Measurements from ENCODE around the gene CEACAM8. TPM values are rescaled to one million over a fixed set of nuclear protein-coding genes. Genes with fewer than 3 reads are reported as not detected.

The CEACAM8 gene
- total RNA-seq, 1 donor: not detected

- peak; percentile 81 for DNase-seq (ENCODE audit: insufficient read length, low spot score, missing footprints)
- Histone ChIP-seq H3K4me3 (ENCODE audit: insufficient read depth, low read length) (no peak overlapping the region), H3K79me2 (ENCODE audit: insufficient read depth, low read length) (no peaks in the 10 kb centered on the region), H3K4me2 (ENCODE audit: insufficient read depth, low read length) (no peak overlapping the region), H3K9me3 (ENCODE audit: low read depth, low read length) (no peaks in the 10 kb centered on the region), H3K4me1 (ENCODE audit: insufficient read depth, low read length) (no peaks in the 10 kb centered on the region), H2AFZ (ENCODE audit: low read length) (no peak overlapping the region), H3K36me3 (ENCODE audit: insufficient read depth, low read length) (no peaks in the 10 kb centered on the region), H3K27me3 (ENCODE audit: insufficient read depth, low read length) (peaks cover 6% of the 10 kb centered on the region), H3K27ac (ENCODE audit: low read depth, low read length) (no peak overlapping the region), H4K20me1 (ENCODE audit: insufficient read depth, low read length) (peaks cover 5% of the 10 kb centered on the region)
- TF ChIP-seq CTCF (IDR thresholded peaks at IDR 0.05; ENCODE audit: extremely low read depth, low read depth, low read length): no peak
Measured at GRCh38 chr19:42601811-42602443, 7.2 kb upstream of the CEACAM8 start.

GRCh38 chr19:42596391-42597072, 1.8 kb upstream of the CEACAM8 start:
- peaks cover 9% of the 10 kb centered on the region for H3K27me3 ChIP-seq (ENCODE audit: insufficient read depth, low read length)
- no peaks in the 10 kb centered on the region for H3K36me3 ChIP-seq (ENCODE audit: insufficient read depth, low read length)
- H3K27ac ChIP-seq (ENCODE audit: low read depth, low read length): no peak overlapping the region
- H3K4me1 ChIP-seq (ENCODE audit: insufficient read depth, low read length): no peaks in the 10 kb centered on the region
- H3K79me2 ChIP-seq (ENCODE audit: insufficient read depth, low read length): no peaks in the 10 kb centered on the region
- DNase-seq (ENCODE audit: insufficient read length, low spot score, missing footprints): peak; percentile 58
- no peaks in the 10 kb centered on the region for H3K9me3 ChIP-seq (ENCODE audit: low read depth, low read length)
- no peak overlapping the region for H3K4me2 ChIP-seq (ENCODE audit: insufficient read depth, low read length)
- H3K4me3 ChIP-seq (ENCODE audit: insufficient read depth, low read length): no peak overlapping the region
- peaks cover 4% of the 10 kb centered on the region for H4K20me1 ChIP-seq (ENCODE audit: insufficient read depth, low read length)
- no peak overlapping the region for H2AFZ ChIP-seq (ENCODE audit: low read length)
- peak; percentile 89 for TF ChIP-seq CTCF (IDR thresholded peaks at IDR 0.05; ENCODE audit: extremely low read depth, low read depth, low read length)

GRCh38 chr19:42595550-42596172, 937 bp upstream of the CEACAM8 start:
- H2AFZ ChIP-seq (ENCODE audit: low read length): no peak overlapping the region
- H3K4me1 ChIP-seq (ENCODE audit: insufficient read depth, low read length): no peaks in the 10 kb centered on the region
- no peak for TF ChIP-seq CTCF (IDR thresholded peaks at IDR 0.05; ENCODE audit: extremely low read depth, low read depth, low read length)
- no peaks in the 10 kb centered on the region for H3K79me2 ChIP-seq (ENCODE audit: insufficient read depth, low read length)
- no peak overlapping the region for H3K4me3 ChIP-seq (ENCODE audit: insufficient read depth, low read length)
- no peak for DNase-seq (ENCODE audit: insufficient read length, low spot score, missing footprints)
- no peaks in the 10 kb centered on the region for H3K36me3 ChIP-seq (ENCODE audit: insufficient read depth, low read length)
- H3K4me2 ChIP-seq (ENCODE audit: insufficient read depth, low read length): no peak overlapping the region
- peaks cover 15% of the 10 kb centered on the region for H3K27me3 ChIP-seq (ENCODE audit: insufficient read depth, low read length)
- H3K9me3 ChIP-seq (ENCODE audit: low read depth, low read length): no peaks in the 10 kb centered on the region
- H3K27ac ChIP-seq (ENCODE audit: low read depth, low read length): no peak overlapping the region
- H4K20me1 ChIP-seq (ENCODE audit: insufficient read depth, low read length): peaks cover 4% of the 10 kb centered on the region

GRCh38 chr19:42589792-42590191, 4.9 kb downstream of the CEACAM8 start:
- Histone ChIP-seq H3K4me3 (ENCODE audit: insufficient read depth, low read length) (no peak overlapping the region), H3K79me2 (ENCODE audit: insufficient read depth, low read length) (no peaks in the 10 kb centered on the region), H3K9me3 (ENCODE audit: low read depth, low read length) (no peaks in the 10 kb centered on the region), H3K27me3 (ENCODE audit: insufficient read depth, low read length) (peaks cover 22% of the 10 kb centered on the region), H2AFZ (ENCODE audit: low read length) (no peak overlapping the region), H3K4me1 (ENCODE audit: insufficient read depth, low read length) (no peaks in the 10 kb centered on the region), H4K20me1 (ENCODE audit: insufficient read depth, low read length) (peaks cover 2% of the 10 kb centered on the region), H3K4me2 (ENCODE audit: insufficient read depth, low read length) (no peak overlapping the region), H3K27ac (ENCODE audit: low read depth, low read length) (no peak overlapping the region), H3K36me3 (ENCODE audit: insufficient read depth, low read length) (no peaks in the 10 kb centered on the region)
- no peak for TF ChIP-seq CTCF (IDR thresholded peaks at IDR 0.05; ENCODE audit: extremely low read depth, low read depth, low read length)
- no peak for DNase-seq (ENCODE audit: insufficient read length, low spot score, missing footprints)
